Thoracic aorta (tissue), 2 donors: ENCODE data around the gene RHBDL2. TPM values are rescaled to one million over a fixed set of nuclear protein-coding genes. Genes with fewer than 3 reads are reported as not detected.

Experiments
- ATAC-seq: fragments of 150-250 bp; one replicate; pipeline ENCODE4 v1.8.0; 2017; ENCODE audit warnings: low read depth; ENCODE audit not compliant: insufficient number of reproducible peaks, low FRiP score
- DNase-seq: peaks from one replicate; pipeline ENCODE4 v3.0.0-alpha.2; 2020; ENCODE audit warnings: low spot score
- H3K27ac ChIP-seq, 2 donors: fragments of 200-600 bp; sonication (generic); 1 replicate in 1 of 2; 2 replicates in 1 of 2; pipeline ENCODE4 v1.5.1; 2016; ENCODE audit warnings: mild to moderate bottlenecking in 2 of 2, moderate library complexity in 2 of 2
- H3K27me3 ChIP-seq: fragments of 200-600 bp; sonication (generic); replicated peaks from 2 replicates; pipeline ENCODE4 v1.6.0; 2016; ENCODE audit warnings: mild to moderate bottlenecking; ENCODE audit not compliant: insufficient read depth
- H3K36me3 ChIP-seq: fragments of 200-600 bp; sonication (generic); one replicate; pipeline ENCODE4 v1.5.1; 2016
- H3K4me1 ChIP-seq, 2 donors: fragments of 200-600 bp; sonication (generic); 1 replicate in 1 of 2; 2 replicates in 1 of 2; pipeline versions ENCODE4 v1.5.1 to v1.6.0; 2016; ENCODE audit warnings: low read depth in 2 of 2, mild to moderate bottlenecking in 1 of 2; ENCODE audit not compliant: control insufficient read depth in 1 of 2
- H3K4me3 ChIP-seq: fragments of 200-600 bp; sonication (generic); 2 replicates; pipeline ENCODE4 v1.5.1; 2016; ENCODE audit warnings: mild to moderate bottlenecking
- H3K9me3 ChIP-seq: fragments of 200-600 bp; sonication (generic); 2 replicates; pipeline ENCODE4 v1.5.1; 2016
- CTCF ChIP-seq: fragments of 200-600 bp; sonication (generic); IDR thresholded peaks from one replicate; pipeline ENCODE4 v1.5.1; 2019; ENCODE audit warnings: antibody characterized with exemption
- total RNA-seq, 2 donors: library from RNA; depleted of rRNA; stranded (reverse); fragments of >200 nt; gene quantifications; one replicate each; pipeline versions ENCODE4 v1.1.0 to v1.2.3, GENCODE V29; 2016

Gene RHBDL2
- total RNA-seq, 2 donors from 2014 or later, result 0.85 TPM; not detected in 1

DNA sequence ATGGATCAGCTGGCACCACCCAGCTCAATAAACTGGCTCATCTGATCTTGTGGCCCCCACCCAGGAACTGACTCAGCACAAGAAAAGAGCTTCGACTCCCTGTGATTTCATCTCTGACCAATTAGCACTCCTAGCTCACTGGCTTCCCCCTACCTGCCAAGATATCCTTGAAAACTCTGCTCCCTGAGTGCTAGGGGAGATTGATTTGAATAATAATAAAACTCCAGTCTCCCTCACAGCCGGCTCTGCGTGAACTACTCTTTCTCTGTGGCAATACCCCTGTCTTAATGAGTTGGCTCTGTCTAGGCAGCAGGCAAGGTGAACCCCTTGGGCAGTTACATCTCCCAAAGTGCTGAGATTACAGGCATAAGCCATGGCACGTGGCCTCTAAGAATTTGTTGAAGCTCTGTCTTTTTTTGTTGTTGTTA, 11.8 kb upstream of the RHBDL2 start:
- H3K4me1 ChIP-seq, result no peaks in the 10 kb centered on the region
- no peaks in the 10 kb centered on the region for H3K36me3 ChIP-seq
- no peak overlapping the region for H3K4me3 ChIP-seq
- no peaks in the 10 kb centered on the region for H3K27me3 ChIP-seq
- no peaks in the 10 kb centered on the region for H3K9me3 ChIP-seq
- no peak overlapping the region for H3K27ac ChIP-seq
- TF ChIP-seq CTCF, result no peak
- no peak for ATAC-seq
- no peak for DNase-seq

- ATAC-seq (no peak), DNase-seq (no peak)
- no peak overlapping the region for H3K4me3 ChIP-seq
- no peaks in the 10 kb centered on the region for H3K27me3 ChIP-seq
- H3K36me3 ChIP-seq, result no peaks in the 10 kb centered on the region
- H3K4me1 ChIP-seq, result no peaks in the 10 kb centered on the region
- H3K9me3 ChIP-seq, result no peaks in the 10 kb centered on the region
- no peak for TF ChIP-seq CTCF
- H3K27ac ChIP-seq, result no peak overlapping the region
Observed at GRCh38 chr1:38950553-38950952, 8.9 kb upstream of the RHBDL2 start.

DNA sequence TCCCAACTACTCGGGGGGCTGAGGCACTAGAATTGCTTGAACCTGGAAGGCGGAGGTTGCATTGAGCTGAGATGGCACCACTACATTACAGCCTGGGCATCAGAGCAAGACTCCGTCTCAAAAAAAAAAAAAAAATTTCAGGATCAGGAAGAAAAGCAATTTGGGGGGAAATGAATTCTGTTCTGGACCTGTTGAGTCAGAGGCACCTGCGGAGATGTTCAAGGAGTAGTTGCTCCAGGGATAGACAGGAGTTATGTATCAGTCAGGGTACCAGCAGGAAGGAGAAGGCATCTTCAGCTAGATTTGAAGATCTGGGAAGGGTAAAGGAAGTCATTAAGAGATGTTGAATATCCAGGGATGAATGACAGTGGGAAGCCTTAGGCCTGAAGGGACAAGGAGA, 2.9 kb upstream of the RHBDL2 start:
- Histone ChIP-seq H3K36me3 (no peaks in the 10 kb centered on the region), H3K27ac (no peak overlapping the region), H3K4me1 (peaks cover 3 to 12% of the 10 kb centered on the region in 2 donors), H3K9me3 (no peaks in the 10 kb centered on the region), H3K27me3 (no peaks in the 10 kb centered on the region), H3K4me3 (no peak overlapping the region)
- ATAC-seq (no peak), DNase-seq (no peak)
- TF ChIP-seq CTCF, result no peak

- no peaks in the 10 kb centered on the region for H3K36me3 ChIP-seq
- TF ChIP-seq CTCF, result no peak
- H3K4me3 ChIP-seq, result no peak overlapping the region
- no peaks in the 10 kb centered on the region for H3K27me3 ChIP-seq
- H3K27ac ChIP-seq, result no peak overlapping the region
- no peaks in the 10 kb centered on the region for H3K9me3 ChIP-seq
- ATAC-seq (no peak), DNase-seq (no peak)
- peaks cover 3 to 12% of the 10 kb centered on the region in 2 donors for H3K4me1 ChIP-seq
Observed at GRCh38 chr1:38942664-38943428, 1.2 kb upstream of the RHBDL2 start.

DNA sequence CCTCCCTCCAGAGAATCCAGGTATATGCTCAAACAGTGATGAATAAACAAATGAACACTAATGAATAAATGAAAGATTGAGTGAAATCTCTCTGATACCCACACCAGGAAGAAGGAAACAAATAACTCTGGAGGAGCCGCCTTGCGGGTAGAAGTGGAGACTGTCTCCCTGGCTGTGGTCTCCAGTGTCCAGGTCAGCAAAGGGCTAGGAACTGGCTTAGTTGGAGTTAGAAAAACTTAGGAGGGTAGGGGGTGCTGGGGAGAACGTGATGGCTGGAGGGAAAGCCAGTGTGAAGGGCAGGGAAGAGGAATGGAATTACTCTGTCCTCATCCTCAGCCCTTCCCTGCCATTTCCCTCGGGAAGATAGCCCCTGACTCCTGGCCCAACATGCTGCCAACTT, 537 bp downstream of the RHBDL2 start:
- Histone ChIP-seq H3K36me3 (no peaks in the 10 kb centered on the region), H3K27ac (no peak overlapping the region), H3K9me3 (no peaks in the 10 kb centered on the region), H3K4me3 (peak overlapping the region; percentile 61), H3K27me3 (no peaks in the 10 kb centered on the region), H3K4me1 (peaks cover 3 to 12% of the 10 kb centered on the region in 2 donors)
- TF ChIP-seq CTCF, result no peak
- ATAC-seq, result no peak
- no peak for DNase-seq
